Measurements from ENCODE around the gene OR5AP2.
"Not testable (repeated sequence)": the region's sequence is repeated elsewhere in the genome, so short reads cannot be mapped to it uniquely, and the experiment has no call there.

Gene OR5AP2

DNA sequence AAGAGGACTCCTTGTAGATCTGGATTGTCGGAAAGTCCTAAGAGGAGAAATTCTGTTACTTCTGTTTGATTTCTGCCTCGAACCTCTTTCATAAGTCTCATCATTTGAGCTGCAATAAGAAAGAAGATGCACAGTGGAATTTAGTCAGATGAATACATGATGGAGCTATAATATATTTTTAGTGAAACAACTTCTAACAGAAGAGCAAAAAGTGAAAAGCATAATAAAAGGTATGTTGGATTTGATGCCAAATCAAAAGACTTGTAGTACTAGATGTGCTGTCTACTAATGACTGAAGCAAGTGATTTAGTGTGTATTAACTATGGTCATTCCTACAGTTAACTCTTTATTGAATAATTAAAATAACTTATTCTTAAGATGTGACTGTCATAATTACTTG, at the start of gene OR5AP2:
TSS of gene OR5AP2 (minus strand) at position 101 of the 400 bp plus-strand sequence. CDS start at position 101, 0 bp downstream.
- DNase-seq = no peak

DNA sequence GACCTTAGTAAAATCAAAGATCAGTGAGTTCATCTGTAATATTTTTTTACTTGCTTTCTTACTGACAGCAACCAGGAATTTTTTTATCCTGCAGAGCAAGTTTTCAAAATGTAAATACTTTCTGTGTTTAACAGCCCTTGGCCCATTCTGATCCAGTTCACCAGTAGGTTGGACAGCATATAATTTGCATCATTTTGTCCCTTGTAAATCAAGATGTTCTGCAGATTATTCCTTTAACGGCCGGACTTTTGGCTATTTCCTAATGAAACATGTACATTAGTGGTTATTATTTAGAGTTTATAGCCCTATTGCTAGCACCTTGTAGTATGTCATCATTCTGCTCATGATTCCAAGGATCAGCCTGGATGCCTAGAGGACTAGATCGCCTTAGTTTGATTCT, 48.9 kb upstream of the OR5AP2 start:
- not testable (repeated sequence) for DNase-seq

DNA sequence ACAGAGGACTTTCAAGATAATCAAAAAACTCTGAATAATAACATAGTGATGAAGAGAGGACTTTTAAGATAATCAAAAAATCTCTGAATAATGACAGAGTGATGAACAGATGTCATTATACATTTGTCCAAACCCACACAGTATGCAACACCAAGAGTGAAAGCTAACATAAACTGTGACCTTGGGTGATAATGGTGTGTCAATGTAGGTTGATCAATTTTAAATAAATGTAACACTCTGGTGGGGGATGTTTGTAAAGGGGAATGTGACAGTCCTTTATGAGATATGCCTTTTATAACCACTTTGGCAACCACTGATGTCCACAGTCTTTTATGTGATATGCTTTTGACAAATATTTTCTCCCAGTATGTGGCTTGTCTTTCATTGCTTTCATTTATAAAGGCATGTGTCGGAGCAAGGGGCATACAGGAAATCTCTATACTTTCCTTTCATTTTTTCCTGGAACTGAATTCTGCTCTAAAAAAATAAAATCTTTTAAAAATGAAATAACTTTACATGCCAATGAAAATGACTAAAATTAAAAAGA, 46.4 kb upstream of the OR5AP2 start:
- no peak for DNase-seq

DNA sequence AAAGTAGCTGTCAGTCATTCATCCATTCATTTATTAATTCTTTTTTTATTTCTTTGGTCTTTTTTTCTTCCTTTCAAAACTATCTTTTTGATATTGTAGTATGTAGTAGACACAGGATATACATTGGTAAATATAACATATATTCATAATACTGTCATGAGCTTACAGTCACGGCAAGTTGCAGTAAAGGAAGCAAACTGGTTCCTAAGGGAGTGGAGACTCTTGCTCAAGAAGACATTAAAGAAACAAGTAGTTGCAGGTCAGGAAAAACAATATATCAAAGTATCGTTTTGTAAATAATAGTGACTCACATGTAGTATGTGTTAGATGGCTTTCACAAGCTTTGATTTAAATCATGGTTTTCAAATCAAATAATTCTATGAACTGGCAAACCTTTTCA, 28.7 kb upstream of the OR5AP2 start:
- DNase-seq = no peak

DNA sequence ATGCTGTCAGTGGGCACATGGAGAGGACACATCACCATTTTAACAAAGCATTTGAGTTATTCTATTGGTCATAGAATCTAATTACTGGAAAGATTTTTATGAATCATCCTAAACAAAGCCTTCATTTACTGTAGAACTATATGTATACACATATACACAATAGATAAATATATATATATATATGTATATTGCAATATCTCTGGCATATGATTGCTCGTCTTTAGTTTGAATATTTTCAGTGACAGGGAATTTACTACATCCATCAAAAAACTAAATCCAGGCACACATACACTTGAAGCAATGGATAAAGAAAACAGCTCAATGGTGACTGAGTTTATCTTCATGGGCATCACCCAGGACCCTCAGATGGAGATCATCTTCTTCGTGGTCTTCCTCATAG, 21.1 kb upstream of the OR5AP2 start, which contains the start of gene OR5AR1:
TSS of gene OR5AR1 (plus strand) at position 301 of the 400 bp plus-strand sequence. CDS start at position 301, 0 bp downstream.
- DNase-seq = no peak

DNA sequence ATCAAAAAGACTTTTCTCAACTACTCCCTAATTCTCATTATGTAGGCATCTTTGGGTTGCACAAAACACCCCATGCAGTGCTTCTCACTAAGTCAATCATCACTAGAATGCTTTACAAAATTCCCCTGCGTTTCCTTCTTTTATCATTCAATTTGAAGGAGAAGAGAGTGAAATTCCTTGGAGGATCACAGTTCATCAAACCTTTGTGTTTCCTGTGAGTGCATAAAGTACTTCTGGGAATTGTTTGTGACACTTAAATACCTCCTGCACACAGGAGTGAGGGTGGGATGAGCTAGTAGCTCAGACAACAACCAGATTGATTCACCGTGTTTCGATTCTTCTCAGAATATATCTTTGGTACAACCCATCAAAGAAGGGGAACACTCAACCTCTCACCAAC, 17.5 kb upstream of the OR5AP2 start:
- DNase-seq = no peak

DNA sequence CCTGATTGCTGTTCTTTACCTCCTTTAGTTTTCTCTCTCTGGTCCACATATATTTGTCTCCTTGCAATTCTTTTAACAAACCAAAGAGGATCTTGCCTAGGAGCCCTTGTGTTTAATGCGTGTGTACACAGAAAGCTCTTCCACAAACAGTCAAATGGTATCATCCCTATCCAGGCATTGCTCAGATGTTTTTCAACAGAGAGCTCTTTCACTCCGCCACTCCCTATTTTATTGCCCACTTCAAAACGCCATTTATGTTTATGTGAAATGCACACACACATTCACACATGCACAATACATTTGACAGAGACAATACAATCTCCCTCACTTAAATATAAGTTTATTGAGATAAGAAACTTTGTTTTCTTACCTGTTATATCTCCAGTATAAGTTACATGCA, 4.7 kb downstream of the OR5AP2 start:
- no peak for DNase-seq

DNA sequence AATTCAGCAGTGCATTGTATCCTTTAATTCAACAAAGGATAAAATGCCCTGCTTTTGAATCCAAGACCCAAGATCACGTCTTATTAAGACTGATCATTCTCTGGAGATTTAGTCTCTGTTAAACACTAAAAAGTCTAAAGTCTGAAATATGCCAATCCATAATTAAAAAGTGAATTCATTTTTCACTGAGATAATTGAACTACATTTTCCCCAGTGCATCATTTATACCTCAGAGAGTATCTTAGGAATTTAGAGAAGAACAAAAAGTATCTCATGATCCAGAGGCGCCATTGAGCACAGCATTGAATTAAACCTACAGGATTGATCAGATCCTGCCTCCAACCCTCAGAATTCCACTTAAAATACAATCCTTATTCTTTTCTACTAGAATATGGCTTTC, 5.4 kb downstream of the OR5AP2 start:
- DNase-seq = no peak

DNA sequence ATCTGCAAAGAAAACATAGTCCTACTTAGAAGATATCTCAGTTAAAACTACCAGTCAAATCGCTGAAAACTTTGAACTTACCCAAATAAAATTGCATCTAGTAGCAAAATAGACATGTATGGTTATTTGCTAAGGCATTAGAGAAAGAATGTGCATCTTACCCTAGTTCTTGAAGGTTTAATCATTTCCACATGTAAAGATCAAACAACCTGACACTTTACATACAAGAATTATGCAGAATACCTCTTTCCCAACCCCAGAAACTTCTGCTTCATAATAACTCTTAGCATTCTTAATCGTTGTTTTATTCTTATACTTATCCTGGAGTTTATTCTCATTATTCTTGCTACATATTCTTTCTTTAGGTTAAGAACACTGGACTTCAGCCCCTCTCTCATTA, 9.9 kb downstream of the OR5AP2 start:
- no peak for DNase-seq

DNA sequence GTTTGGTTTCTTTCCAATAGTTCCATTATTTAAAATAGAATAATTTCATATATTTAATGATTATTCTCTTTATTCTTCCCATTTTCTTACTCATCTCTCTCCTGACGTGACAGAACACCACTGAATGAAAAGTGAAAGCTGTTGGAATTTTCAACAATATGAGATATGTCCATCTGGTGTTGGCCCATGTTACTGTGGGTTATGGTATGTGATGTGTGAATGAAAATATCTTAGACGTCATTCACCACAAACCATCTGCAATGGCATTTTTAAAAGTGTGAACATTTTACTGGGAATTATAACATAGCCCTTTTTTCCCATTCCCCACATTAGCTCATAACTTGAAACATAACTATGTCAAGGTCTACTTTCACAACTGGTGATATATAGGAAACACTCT, 16.3 kb downstream of the OR5AP2 start:
- DNase-seq = no peak

DNA sequence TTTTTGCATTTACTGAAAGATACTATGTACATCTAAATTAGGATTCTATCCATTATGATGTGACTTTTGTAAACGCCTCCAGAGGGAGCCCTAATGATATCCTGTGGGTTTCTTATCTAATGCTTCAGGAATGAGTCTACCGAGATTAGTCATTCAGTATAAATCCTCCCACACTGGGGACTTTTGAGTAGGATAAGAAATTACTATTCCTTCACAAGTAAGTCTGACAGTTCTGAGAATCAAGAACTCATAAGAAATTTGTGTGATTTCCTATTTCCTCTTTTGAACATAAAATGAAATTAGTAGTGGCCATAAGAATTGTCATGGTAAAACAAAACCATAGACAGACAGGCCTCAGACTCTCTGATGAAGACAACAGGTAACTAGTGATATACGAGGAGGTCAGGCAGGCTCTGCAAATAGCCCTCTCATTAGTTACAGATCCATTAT, 17.6 kb downstream of the OR5AP2 start:
- DNase-seq = peak; percentile 31

DNA sequence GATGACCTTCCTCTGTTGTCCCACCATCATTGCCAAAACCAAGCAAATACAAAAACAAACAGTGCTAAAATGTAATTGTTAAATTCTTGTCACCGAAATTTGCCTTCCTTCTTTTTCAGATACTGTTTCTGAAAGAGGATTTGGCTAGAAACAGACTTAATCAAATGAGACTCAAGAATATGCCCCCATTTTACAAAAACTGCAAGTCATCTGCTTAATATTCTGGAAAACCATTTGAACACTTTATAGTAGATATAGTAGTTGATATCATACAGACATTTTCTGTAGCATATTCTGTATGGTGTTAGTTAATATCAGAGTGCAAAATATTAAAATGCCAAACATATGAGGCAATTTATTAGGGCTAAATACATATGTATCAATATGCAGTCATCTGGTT, 31.1 kb downstream of the OR5AP2 start:
- DNase-seq = no peak

DNA sequence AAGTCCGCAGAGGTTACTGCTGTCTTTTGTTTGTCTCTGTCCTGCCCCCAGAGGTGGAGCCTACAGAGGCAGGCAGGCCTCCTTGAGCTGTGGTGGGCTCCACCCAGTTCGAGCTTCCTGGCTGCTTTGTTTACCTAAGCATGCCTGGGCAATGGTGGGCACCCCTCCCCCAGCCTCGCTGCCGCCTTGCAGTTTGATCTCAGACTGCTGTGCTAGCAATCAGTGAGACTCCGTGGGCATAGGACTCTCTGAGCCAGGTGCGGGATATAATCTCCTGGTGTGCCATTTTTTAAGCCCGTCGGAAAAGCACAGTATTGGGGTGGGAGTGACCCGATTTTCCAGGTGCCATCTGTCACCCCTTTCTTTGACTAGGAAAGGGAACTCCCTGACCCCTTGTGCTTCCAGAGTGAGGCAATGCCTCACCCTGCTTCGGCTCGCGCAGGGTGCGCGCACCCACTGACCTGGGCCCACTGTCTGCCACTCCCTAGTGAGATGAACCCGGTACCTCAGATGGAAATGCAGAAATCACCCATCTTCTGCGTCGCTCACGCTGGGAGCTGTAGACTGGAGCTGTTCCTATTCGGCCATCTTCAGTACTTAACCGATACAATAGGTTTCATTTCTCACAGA, 50.0 kb downstream of the OR5AP2 start:
- not testable (repeated sequence) for DNase-seq

Measured in NCI-H1105 treated with DMSO at 0.1 percent for 48 hours (cell line).